ENCODE measurements around the gene ZDHHC11. TPM values are rescaled to one million over a fixed set of nuclear protein-coding genes. Genes with fewer than 3 reads are reported as not detected.
A peak's percentile ranks its signal among the peaks of the same experiment; 100 is the strongest.
"Not testable (repeated sequence)": the region's sequence is repeated elsewhere in the genome, so short reads cannot be mapped to it uniquely, and the experiment has no call there.

Gene ZDHHC11
- total and polyA plus RNA-seq, 2 experiments from 2014 or later = 5.8 to 8.5 TPM

DNA sequence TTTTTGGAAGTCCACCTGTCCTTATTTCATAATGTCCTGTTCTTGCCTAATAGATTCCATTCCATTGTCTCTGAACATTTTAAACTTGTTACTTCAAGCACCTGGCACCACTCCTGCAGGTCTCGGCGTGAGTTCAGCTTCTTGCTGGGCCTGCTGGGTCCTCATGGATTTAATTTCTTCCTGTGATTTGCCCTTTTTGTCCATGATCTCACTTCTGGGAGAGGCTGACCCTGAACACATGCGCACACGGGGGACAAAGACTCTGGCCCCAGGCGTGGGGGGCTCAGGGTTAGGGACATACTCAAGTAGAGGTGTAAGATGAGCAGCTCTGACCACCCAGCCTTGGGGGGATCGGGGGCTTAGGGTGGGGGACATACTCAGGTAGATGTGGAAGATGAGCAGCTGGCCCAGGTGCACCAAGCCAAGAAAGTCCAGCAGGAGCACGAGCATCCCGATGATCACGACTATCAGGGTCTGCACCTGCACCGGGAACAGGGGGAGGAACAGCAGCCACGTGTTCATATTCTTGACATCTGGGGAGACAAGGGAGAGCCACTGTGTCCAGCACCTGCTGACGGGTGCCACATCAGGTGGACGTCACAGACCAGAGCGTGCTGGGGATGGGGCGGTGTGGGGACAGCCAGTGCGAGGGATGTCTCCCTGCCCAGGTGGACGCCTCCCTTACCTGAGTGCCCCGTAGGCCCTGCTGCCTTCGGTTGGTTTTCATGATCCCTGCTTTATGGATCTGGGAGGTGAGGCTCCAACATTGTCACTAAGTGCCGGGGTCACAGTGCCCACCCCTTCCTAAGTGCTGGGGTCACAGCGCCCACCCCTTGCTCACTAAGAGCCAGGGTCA lies 10.4 kb downstream of the ZDHHC11 start:
- not testable (repeated sequence) for H3K79me2 ChIP-seq; H3K27me3 ChIP-seq; H2AFZ ChIP-seq; H3K4me1 ChIP-seq (ENCODE audit: insufficient read depth); H4K20me1 ChIP-seq (ENCODE audit: insufficient read depth, poor library complexity, severe bottlenecking); H3K9me2 ChIP-seq (replicated peaks; ENCODE audit: insufficient read depth); H3K36me3 ChIP-seq (replicated peaks; ENCODE audit: insufficient read depth, low read depth); H3K9me3 ChIP-seq (ENCODE audit: low read depth); H3K27ac ChIP-seq; H3K4me3 ChIP-seq; H3K4me2 ChIP-seq
- DNase-seq (ENCODE audit: low spot score) = peak; percentile 5
- 91% methylated on average over 20 of the region's 21 CpGs for WGBS (ENCODE audit: low lambda C conversion rate, missing lambda C conversion rate)

DNA sequence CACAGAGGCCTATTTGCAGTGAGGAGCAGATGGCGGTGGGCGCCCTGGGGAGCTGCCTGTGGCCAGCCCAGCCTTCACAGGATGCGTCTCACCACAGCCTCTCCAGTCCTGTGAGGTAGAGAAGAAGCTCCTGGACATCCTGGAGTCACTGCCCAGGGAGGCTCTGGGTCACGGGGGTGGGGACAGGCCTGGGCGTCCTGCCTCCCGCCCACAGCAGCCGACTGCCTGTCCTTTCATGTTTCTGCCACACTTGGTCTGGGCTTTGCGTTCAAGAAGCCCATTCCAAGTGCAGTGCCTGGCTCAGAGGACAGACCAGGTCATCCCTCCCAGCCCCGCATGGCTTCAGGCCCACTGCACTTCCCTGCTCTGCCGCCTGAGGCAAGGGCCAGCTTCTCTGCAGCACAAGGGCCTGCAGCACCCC lies 12.3 kb downstream of the ZDHHC11 start:
- not testable (repeated sequence) for H3K9me2 ChIP-seq (replicated peaks; ENCODE audit: insufficient read depth); H3K4me3 ChIP-seq; H2AFZ ChIP-seq; H3K27me3 ChIP-seq; H4K20me1 ChIP-seq (ENCODE audit: insufficient read depth, poor library complexity, severe bottlenecking); H3K9me3 ChIP-seq (ENCODE audit: low read depth); H3K27ac ChIP-seq; H3K79me2 ChIP-seq; H3K4me2 ChIP-seq; H3K36me3 ChIP-seq (replicated peaks; ENCODE audit: insufficient read depth, low read depth); H3K4me1 ChIP-seq (ENCODE audit: insufficient read depth)
- DNase-seq (ENCODE audit: low spot score) = peak; percentile 3
- 84% methylated on average over 10 of the region's 10 CpGs for WGBS (ENCODE audit: low lambda C conversion rate, missing lambda C conversion rate)

DNA sequence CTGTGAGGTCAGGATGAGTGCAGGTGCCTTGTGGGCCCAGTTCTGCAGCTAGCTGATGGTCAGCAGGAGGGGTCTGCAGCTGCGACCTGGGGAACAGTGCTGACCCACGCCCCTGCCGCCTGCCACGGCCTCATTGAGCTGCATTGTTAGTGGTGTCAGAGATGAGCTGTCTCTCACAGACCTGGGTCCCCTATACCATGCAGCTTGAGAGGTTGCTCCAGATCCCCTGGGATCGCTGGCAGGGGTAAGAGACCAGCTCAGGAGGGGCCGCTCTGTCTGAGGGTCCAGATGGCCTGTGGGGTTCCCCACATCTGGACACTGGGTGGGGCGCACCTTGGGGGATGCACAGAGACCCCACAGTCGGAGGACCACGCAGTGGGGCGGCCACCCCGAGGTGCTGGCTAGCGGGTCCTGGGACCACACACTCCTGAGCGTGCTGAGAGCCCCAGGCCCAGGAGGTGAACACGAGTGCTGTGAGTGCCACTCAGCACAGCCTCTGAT lies 13.1 kb downstream of the ZDHHC11 start:
- H3K9me2 ChIP-seq (replicated peaks; ENCODE audit: insufficient read depth); H3K36me3 ChIP-seq (replicated peaks; ENCODE audit: insufficient read depth, low read depth); H4K20me1 ChIP-seq (ENCODE audit: insufficient read depth, poor library complexity, severe bottlenecking); H3K79me2 ChIP-seq; H3K27ac ChIP-seq; H3K27me3 ChIP-seq; H3K4me1 ChIP-seq (ENCODE audit: insufficient read depth); H3K4me2 ChIP-seq; H3K9me3 ChIP-seq (ENCODE audit: low read depth); H2AFZ ChIP-seq; H3K4me3 ChIP-seq: not testable (repeated sequence)
- 96% methylated on average over 11 of the region's 14 CpGs for WGBS (ENCODE audit: low lambda C conversion rate, missing lambda C conversion rate)
- DNase-seq (ENCODE audit: low spot score) = peak; percentile 1

DNA sequence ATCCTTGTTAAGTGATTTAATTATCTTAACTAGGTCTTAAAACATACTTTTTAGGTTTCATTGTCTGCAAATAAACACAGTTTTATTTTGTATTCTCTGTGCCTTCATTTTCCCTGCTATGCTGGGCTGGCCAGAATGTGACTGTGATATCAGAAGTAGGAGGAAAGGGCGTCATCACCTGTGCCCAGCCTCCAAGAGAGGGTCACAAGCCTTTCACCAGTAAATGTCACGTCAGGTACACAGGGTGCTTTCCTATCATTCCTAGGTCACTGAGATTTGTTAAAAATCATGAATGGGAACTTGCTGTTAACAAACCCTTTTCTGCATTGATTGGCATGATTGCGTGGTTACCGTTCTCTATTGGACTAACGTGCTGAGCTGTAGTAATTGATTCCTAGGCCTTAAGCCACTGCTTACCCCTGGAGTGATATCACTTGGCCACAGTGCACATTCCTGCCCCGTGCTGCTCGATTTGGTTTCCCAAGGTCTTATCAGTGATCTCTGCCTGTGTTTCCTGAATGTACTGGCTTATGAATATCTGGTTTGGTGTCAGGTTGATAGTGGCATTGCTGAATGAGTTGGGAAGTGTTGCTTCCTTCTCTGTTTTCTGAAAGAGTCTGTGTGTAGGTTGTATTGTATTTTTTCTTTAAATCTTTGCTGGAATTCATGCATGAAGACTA lies 14.7 kb downstream of the ZDHHC11 start:
- H3K9me3 ChIP-seq (ENCODE audit: low read depth); DNase-seq (ENCODE audit: low spot score); H2AFZ ChIP-seq; H3K4me3 ChIP-seq; H3K9me2 ChIP-seq (replicated peaks; ENCODE audit: insufficient read depth); H4K20me1 ChIP-seq (ENCODE audit: insufficient read depth, poor library complexity, severe bottlenecking); H3K4me2 ChIP-seq; H3K27me3 ChIP-seq; H3K4me1 ChIP-seq (ENCODE audit: insufficient read depth); H3K79me2 ChIP-seq; H3K36me3 ChIP-seq (replicated peaks; ENCODE audit: insufficient read depth, low read depth): not testable (repeated sequence)
- peak overlapping the region; percentile 48 for H3K27ac ChIP-seq
- 65% methylated on average over 7 of the region's 7 CpGs for WGBS (ENCODE audit: low lambda C conversion rate, missing lambda C conversion rate)

DNA sequence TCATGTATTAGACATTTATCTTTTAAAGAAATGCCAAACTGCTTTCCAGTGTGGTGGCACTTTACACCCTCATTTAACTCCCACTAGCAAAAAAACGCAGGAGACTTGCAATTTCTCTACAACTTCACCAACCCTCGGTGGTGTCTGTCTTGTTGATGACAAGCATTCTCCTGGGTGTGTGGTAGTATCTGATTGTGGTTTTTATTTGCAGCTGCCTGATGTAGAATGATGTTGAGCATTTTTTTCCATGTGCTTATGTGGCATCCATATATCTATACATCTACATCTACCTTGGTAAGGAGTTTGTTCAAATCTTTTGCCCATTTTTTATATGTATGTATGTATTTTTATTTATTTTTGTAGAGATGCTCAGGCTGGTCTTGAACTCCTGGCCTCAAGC lies 16.8 kb downstream of the ZDHHC11 start:
- not testable (repeated sequence) for DNase-seq (ENCODE audit: low spot score); H3K4me3 ChIP-seq; H2AFZ ChIP-seq; H3K36me3 ChIP-seq (replicated peaks; ENCODE audit: insufficient read depth, low read depth); H3K27ac ChIP-seq; H3K4me2 ChIP-seq; H4K20me1 ChIP-seq (ENCODE audit: insufficient read depth, poor library complexity, severe bottlenecking); H3K4me1 ChIP-seq (ENCODE audit: insufficient read depth); H3K27me3 ChIP-seq; H3K79me2 ChIP-seq; H3K9me2 ChIP-seq (replicated peaks; ENCODE audit: insufficient read depth); H3K9me3 ChIP-seq (ENCODE audit: low read depth)
- WGBS (ENCODE audit: low lambda C conversion rate, missing lambda C conversion rate) = 85% methylated on average over 2 of the region's 2 CpGs

DNA sequence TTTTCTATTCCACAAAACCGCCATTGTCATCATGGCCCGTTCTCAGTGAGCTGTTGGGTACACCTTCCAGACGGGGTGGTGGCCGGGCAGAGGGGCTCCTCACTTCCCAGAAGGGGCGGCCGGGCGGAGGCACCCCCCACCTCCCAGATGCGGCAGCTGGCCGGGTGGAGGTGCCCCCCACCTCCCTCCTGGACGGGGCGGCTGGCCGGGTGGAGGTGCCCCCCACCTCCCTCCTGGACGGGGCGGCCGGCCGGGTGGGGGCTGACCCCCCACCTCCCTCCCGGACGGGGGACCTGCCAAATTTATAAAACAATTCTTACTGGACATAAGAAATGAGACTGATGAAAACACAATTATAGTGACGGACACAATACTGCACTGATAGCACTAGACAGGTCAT lies 22.6 kb downstream of the ZDHHC11 start:
- not testable (repeated sequence) for H3K9me3 ChIP-seq (ENCODE audit: low read depth); H4K20me1 ChIP-seq (ENCODE audit: insufficient read depth, poor library complexity, severe bottlenecking); H3K36me3 ChIP-seq (replicated peaks; ENCODE audit: insufficient read depth, low read depth); H3K27me3 ChIP-seq; H3K27ac ChIP-seq; H3K9me2 ChIP-seq (replicated peaks; ENCODE audit: insufficient read depth); H2AFZ ChIP-seq; H3K4me1 ChIP-seq (ENCODE audit: insufficient read depth); DNase-seq (ENCODE audit: low spot score); H3K79me2 ChIP-seq; H3K4me2 ChIP-seq; H3K4me3 ChIP-seq
- 100% methylated on average over 4 of the region's 19 CpGs for WGBS (ENCODE audit: low lambda C conversion rate, missing lambda C conversion rate)
